Brain microvascular endothelial cell (primary cell): ENCODE results near the gene CHRNA9.
A peak's percentile ranks its signal among the peaks of the same experiment; 100 is the strongest.

Source experiments
- DNase-seq: peaks from one replicate; pipeline ENCODE4 v3.0.0-alpha.2; 2020
- H3K27ac ChIP-seq: fragments of 250-450 bp; sonication (Bioruptor Pico); 2 replicates; pipeline ENCODE4 v1.5.1; 2020; ENCODE audit warnings: mild to moderate bottlenecking, moderate library complexity
- H3K27me3 ChIP-seq: fragments of 250-450 bp; sonication (Bioruptor Pico); replicated peaks from 2 replicates; pipeline ENCODE4 v1.5.1; 2020; ENCODE audit warnings: mild to moderate bottlenecking
- H3K36me3 ChIP-seq: fragments of 250-450 bp; sonication (Bioruptor Pico); replicated peaks from 2 replicates; pipeline ENCODE4 v1.5.1; 2020; ENCODE audit warnings: mild to moderate bottlenecking
- H3K4me3 ChIP-seq: 2 replicates; pipeline ENCODE4 v1.5.1; 2011; ENCODE audit warnings: low read depth, mild to moderate bottlenecking, control low read depth, low read length, moderate library complexity
- in situ Hi-C: cut with HindIII; loops from 2 replicates; pipeline ENCODE4 v1.10.0; 2017; ENCODE audit warnings: low sequenced_read_pairs, low pct_ligation_motif_present
- TF ChIP-seq, protein P1 (sequence below): IDR thresholded peaks from 2 replicates; pipeline ENCODE4 v1.5.1; 2011; ENCODE audit warnings: low read depth, mild to moderate bottlenecking, moderate library complexity, low read length, control low read depth, inconsistent platforms; ENCODE audit errors: missing control alignments

The CHRNA9 gene

DNA sequence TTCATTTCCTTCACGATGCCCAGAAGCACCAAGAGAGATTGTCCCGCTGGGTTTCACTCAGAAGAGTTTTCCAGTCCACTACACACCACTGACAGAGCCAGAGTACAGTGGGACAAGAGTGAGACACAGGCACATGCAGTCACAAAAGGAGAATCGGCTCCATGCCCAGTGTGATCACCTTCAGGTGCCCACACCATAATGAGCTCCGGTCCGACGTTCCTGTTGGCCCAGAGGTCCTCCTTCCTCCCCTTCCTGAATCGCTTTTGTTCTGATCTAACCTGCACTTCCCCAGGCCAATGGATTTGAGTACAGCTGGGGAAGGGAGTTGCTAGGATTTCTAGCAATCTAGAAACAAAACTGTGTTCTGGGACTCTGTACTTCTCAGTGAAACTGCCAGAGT, 4.6 kb upstream of the CHRNA9 start:
- no peak for DNase-seq
- Histone ChIP-seq H3K36me3 (no peaks in the 10 kb centered on the region), H3K27ac (no peak overlapping the region), H3K27me3 (no peaks in the 10 kb centered on the region), H3K4me3 (no peak overlapping the region)
- in situ Hi-C loops = no loop called here
- TF ChIP-seq, protein P1, sequence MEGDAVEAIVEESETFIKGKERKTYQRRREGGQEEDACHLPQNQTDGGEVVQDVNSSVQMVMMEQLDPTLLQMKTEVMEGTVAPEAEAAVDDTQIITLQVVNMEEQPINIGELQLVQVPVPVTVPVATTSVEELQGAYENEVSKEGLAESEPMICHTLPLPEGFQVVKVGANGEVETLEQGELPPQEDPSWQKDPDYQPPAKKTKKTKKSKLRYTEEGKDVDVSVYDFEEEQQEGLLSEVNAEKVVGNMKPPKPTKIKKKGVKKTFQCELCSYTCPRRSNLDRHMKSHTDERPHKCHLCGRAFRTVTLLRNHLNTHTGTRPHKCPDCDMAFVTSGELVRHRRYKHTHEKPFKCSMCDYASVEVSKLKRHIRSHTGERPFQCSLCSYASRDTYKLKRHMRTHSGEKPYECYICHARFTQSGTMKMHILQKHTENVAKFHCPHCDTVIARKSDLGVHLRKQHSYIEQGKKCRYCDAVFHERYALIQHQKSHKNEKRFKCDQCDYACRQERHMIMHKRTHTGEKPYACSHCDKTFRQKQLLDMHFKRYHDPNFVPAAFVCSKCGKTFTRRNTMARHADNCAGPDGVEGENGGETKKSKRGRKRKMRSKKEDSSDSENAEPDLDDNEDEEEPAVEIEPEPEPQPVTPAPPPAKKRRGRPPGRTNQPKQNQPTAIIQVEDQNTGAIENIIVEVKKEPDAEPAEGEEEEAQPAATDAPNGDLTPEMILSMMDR = no peak

- in situ Hi-C loops = no loop called here
- TF ChIP-seq, protein P1 = no peak
- Histone ChIP-seq H3K36me3 (no peaks in the 10 kb centered on the region), H3K27me3 (no peaks in the 10 kb centered on the region), H3K27ac (no peak overlapping the region), H3K4me3 (no peak overlapping the region)
- no peak for DNase-seq
These were observed 3.9 kb upstream of the CHRNA9 start for GRCh38 chr4:40331101-40331745.

- Histone ChIP-seq H3K36me3 (no peaks in the 10 kb centered on the region), H3K4me3 (no peak overlapping the region), H3K27me3 (no peaks in the 10 kb centered on the region), H3K27ac (no peak overlapping the region)
- DNase-seq = no peak
- TF ChIP-seq, protein P1 = no peak
- in situ Hi-C loops = no loop called here
These were observed 3.2 kb upstream of the CHRNA9 start for GRCh38 chr4:40331961-40332360.

- Histone ChIP-seq H3K27ac (no peak overlapping the region), H3K36me3 (no peaks in the 10 kb centered on the region), H3K27me3 (no peaks in the 10 kb centered on the region), H3K4me3 (no peak overlapping the region)
- TF ChIP-seq, protein P1 = no peak
- DNase-seq = peak; percentile 68
- in situ Hi-C loops = no loop called here
These were observed 1.2 kb upstream of the CHRNA9 start for GRCh38 chr4:40333921-40334352.

- Histone ChIP-seq H3K36me3 (no peaks in the 10 kb centered on the region), H3K4me3 (no peak overlapping the region), H3K27ac (no peak overlapping the region), H3K27me3 (no peaks in the 10 kb centered on the region)
- peak; percentile 33 for DNase-seq
- TF ChIP-seq, protein P1 = no peak
- in situ Hi-C loops = no loop called here
These were observed 377 bp downstream of the CHRNA9 start for GRCh38 chr4:40335525-40335894.

GRCh38 chr4:40337051-40337450, 1.9 kb downstream of the CHRNA9 start:
- Histone ChIP-seq H3K36me3 (no peaks in the 10 kb centered on the region), H3K27ac (no peak overlapping the region), H3K4me3 (no peak overlapping the region), H3K27me3 (no peaks in the 10 kb centered on the region)
- no peak for DNase-seq
- in situ Hi-C loops = no loop called here
- TF ChIP-seq, protein P1 = no peak
